Smooth muscle cell (in vitro differentiated cells): ENCODE results near the gene UMODL1. TPM values are rescaled to one million over a fixed set of nuclear protein-coding genes. Genes with fewer than 3 reads are reported as not detected.

ENCODE experiments used
- DNase-seq: peaks from one replicate; lab custom pipeline; 2025; ENCODE audit not compliant: unreplicated experiment; lab: John Stamatoyannopoulos, UW
- H2AFZ ChIP-seq: fragments of 200-600 bp; sonication (generic); 2 replicates; pipeline ENCODE4 v1.6.0; 2016; ENCODE audit warnings: antibody characterized with exemption, low read depth, mild to moderate bottlenecking
- H3F3A ChIP-seq: fragments of 200-600 bp; sonication (generic); 2 replicates; pipeline ENCODE4 v1.6.0; 2017; ENCODE audit warnings: antibody characterized with exemption, low read depth
- H3K27ac ChIP-seq: fragments of 200-600 bp; sonication (generic); 2 replicates; pipeline ENCODE4 v1.5.1; 2016; ENCODE audit warnings: low read depth, mild to moderate bottlenecking
- H3K27me3 ChIP-seq: fragments of 200-600 bp; sonication (generic); 2 replicates; pipeline ENCODE4 v1.6.1; 2016; ENCODE audit warnings: low read depth, mild to moderate bottlenecking
- H3K36me3 ChIP-seq: fragments of 200-600 bp; sonication (generic); 2 replicates; pipeline ENCODE4 v1.5.1; 2016; ENCODE audit warnings: low read depth
- H3K4me1 ChIP-seq: fragments of 200-600 bp; sonication (generic); 2 replicates; pipeline ENCODE4 v1.5.1; 2016; ENCODE audit warnings: low read depth
- H3K4me2 ChIP-seq: fragments of 200-600 bp; sonication (generic); 2 replicates; pipeline ENCODE4 v1.6.0; 2016; ENCODE audit warnings: mild to moderate bottlenecking
- H3K4me3 ChIP-seq: fragments of 200-600 bp; sonication (generic); 2 replicates; pipeline ENCODE4 v1.5.1; 2016; ENCODE audit warnings: mild to moderate bottlenecking
- H3K79me2 ChIP-seq: fragments of 200-600 bp; sonication (generic); 2 replicates; pipeline ENCODE4 v1.6.0; 2016; ENCODE audit warnings: low read depth, mild to moderate bottlenecking
- H3K9ac ChIP-seq: fragments of 200-600 bp; sonication (generic); 2 replicates; pipeline ENCODE4 v1.6.0; 2016; ENCODE audit warnings: low read depth
- H3K9me3 ChIP-seq: fragments of 200-600 bp; sonication (generic); replicated peaks from 2 replicates; pipeline ENCODE4 v1.5.1; 2016; ENCODE audit warnings: low read depth
- H4K20me1 ChIP-seq: fragments of 200-600 bp; sonication (generic); 2 replicates; pipeline ENCODE4 v1.6.0; 2016; ENCODE audit warnings: low read depth
- CTCF ChIP-seq: fragments of 200-600 bp; sonication (generic); IDR thresholded peaks from 2 replicates; pipeline ENCODE4 v1.5.1; 2017; ENCODE audit warnings: borderline replicate concordance, mild to moderate bottlenecking, antibody characterized with exemption; ENCODE audit not compliant: insufficient read depth, poor library complexity, severe bottlenecking
- whole genome bisulfite sequencing: methylation state at CpG from one replicate; pipeline ENCODE4 v1.1.7; 2016; ENCODE audit warnings: low lambda C conversion rate; 5-methylcytosine and 5-hydroxymethylcytosine counted together
- polyA plus RNA-seq: library from polyadenylated mRNA; unstranded; fragments of >200 nt; fragmentation: Nextera tagmentation; extraction: Ambion mirVana; gene quantifications from 2 replicates; pipeline ENCODE4 v1.2.1, GENCODE V29; 2016
- total RNA-seq: library from RNA; depleted of rRNA; stranded (reverse); fragments of >200 nt; gene quantifications from 2 replicates; pipeline ENCODE4 v1.2.3, GENCODE V29; 2014

Gene UMODL1
- total and polyA plus RNA-seq, 2 experiments from 2014 or later = 0.14 TPM; not detected in 1

DNA sequence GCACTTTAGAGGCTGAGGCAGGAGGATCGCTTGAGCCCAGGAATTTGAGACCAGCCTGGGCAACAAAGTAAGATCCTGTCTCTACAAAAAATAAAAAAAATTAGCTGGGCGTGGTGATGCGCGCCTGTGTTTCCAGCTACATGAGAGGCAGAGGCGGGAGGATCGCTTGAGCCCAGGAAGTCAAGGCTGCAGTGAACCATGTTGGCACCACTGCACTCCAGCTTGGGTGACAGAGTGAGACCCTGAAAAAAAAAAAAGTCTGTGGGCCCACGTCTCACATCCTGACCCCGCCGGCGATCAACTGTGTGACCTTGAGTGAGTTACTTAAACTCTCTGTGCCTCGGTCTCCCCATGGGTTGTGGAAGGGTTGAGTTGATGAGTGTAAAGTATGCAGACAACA is 48.2 kb upstream of the UMODL1 start:
- no peak overlapping the region for H3K27ac ChIP-seq
- no peak for DNase-seq
- H2AFZ ChIP-seq = no peak overlapping the region

DNA sequence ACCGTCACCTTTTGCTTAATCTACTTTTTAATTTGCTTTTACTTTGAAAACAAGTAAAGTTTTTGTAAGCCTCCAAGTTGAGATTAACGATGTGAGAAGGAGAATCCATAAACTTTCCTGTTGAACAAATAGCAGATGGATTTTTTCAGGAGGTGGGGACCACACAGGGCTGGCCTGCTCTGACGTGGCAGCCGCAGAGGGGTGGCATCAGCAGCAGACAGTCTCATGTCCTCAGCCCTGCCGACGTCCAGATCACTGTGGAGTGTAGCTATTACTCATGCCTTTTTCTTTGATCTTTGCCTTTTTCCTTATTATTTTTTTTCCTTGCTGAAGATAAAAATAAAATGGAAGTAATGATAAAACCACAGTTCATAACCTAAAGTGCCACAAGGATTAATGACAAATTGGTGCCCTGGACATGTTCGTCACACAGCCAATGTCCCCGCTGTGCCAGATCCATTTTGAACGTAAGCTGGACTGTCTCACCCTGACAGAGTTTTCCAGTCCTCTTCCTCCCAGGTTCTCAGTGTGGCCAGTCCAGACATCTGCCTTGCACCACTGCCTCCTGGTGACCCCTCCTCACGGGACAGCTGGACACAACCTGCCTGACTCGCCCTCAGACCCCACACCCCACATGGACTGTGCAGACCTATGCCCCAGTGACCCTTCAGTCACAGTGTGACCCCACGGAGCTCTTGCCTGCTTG is 45.6 kb upstream of the UMODL1 start:
- peak overlapping the region; percentile 61 for H3K9ac ChIP-seq
- peak overlapping the region; percentile 77 for H3K27ac ChIP-seq
- 50% methylated on average over 12 of the region's 12 CpGs for WGBS
- no peaks in the 10 kb centered on the region for H3K27me3 ChIP-seq
- no peaks in the 10 kb centered on the region for H3K9me3 ChIP-seq
- no peak overlapping the region for H2AFZ ChIP-seq
- H3F3A ChIP-seq = no peaks in the 10 kb centered on the region
- H3K4me3 ChIP-seq = no peak overlapping the region
- no peaks in the 10 kb centered on the region for H3K79me2 ChIP-seq
- no peak for DNase-seq
- TF ChIP-seq CTCF = no peak
- H3K4me1 ChIP-seq = peaks cover 11% of the 10 kb centered on the region
- no peaks in the 10 kb centered on the region for H4K20me1 ChIP-seq
- H3K36me3 ChIP-seq = no peaks in the 10 kb centered on the region
- H3K4me2 ChIP-seq = peak overlapping the region; percentile 11

More for the DNA sequence above, 48.2 kb upstream of the UMODL1 start:
- Histone ChIP-seq H4K20me1 (no peaks in the 10 kb centered on the region), H3K4me2 (no peak overlapping the region), H3K79me2 (no peaks in the 10 kb centered on the region), H3K36me3 (no peaks in the 10 kb centered on the region), H3K4me3 (no peak overlapping the region), H3K9me3 (no peaks in the 10 kb centered on the region), H3K27me3 (no peaks in the 10 kb centered on the region), H3F3A (no peaks in the 10 kb centered on the region), H3K4me1 (peaks cover 11% of the 10 kb centered on the region), H3K9ac (no peak overlapping the region)
- no peak for TF ChIP-seq CTCF
- WGBS = 95% methylated on average over 11 of the region's 11 CpGs

DNA sequence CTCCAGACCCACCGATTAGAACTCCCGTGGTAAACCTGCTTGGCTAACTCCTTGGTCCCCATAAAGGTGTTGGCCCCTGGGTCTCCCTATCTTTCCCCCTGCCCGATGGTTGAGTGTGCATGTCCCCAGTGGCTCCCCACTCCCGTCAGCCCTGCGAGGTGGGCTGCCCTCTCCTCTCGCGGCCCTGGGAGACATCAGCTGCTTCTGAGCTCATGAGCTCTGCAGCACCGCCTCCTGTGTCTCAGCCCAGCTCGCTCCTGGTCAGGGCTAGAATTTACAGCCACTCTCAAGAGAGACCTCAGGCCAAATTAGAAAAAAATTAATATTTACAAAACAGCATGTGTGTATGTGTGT is 45.1 kb upstream of the UMODL1 start:
- TF ChIP-seq CTCF = no peak
- Histone ChIP-seq H3K79me2 (no peaks in the 10 kb centered on the region), H3K27ac (peak overlapping the region; percentile 77), H3K36me3 (no peaks in the 10 kb centered on the region), H3K4me3 (no peak overlapping the region), H3K4me1 (peaks cover 11% of the 10 kb centered on the region), H2AFZ (no peak overlapping the region), H3K9me3 (no peaks in the 10 kb centered on the region), H4K20me1 (no peaks in the 10 kb centered on the region), H3K4me2 (peak overlapping the region; percentile 11), H3K9ac (peak overlapping the region; percentile 61), H3F3A (no peaks in the 10 kb centered on the region), H3K27me3 (no peaks in the 10 kb centered on the region)
- 94% methylated on average over 9 of the region's 9 CpGs for WGBS
- no peak for DNase-seq
